ENCODE results near the gene CCDC185. TPM values are rescaled to one million over a fixed set of nuclear protein-coding genes. Genes with fewer than 3 reads are reported as not detected.

The CCDC185 gene
- total RNA-seq, 1 donor from 2014 or later: not detected

DNA sequence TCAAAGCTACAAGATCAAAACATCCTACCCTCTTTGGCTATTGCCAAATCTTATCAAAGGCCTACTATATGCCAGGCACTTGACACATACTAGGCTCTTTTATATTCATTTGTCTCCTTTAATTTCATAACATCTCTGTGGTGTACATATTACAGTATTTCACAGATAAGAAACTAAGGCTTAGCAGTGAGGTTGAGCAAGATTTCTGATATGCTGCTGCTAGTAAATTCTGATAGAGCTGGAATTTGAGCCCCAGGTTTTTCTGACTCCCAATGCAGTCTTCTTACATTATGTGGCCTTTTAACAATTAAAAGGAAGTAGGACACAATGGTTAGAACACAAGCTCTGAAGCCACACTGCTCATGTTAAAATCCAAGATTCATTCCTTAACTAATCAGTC is 16.8 kb downstream of the CCDC185 start:
- intact Hi-C loops (cut with micrococcal nuclease): no loop called here
- Mint-ChIP-seq H3K9me3 (peaks cover 6% of the 10 kb centered on the region), H3K4me3 (no peak overlapping the region), H3K4me1 (no peaks in the 10 kb centered on the region), H3K36me3 (ENCODE audit: low read depth) (no peaks in the 10 kb centered on the region), H3K27me3 (peaks cover 22% of the 10 kb centered on the region), H3K27ac (no peak overlapping the region)
- DNase-seq: no peak

GRCh38 chr1:223411309-223411708 is 18.1 kb downstream of the CCDC185 start:
- Mint-ChIP-seq H3K4me3 (no peak overlapping the region), H3K9me3 (no peaks in the 10 kb centered on the region), H3K4me1 (no peaks in the 10 kb centered on the region), H3K27me3 (peaks cover 18% of the 10 kb centered on the region), H3K27ac (no peak overlapping the region), H3K36me3 (ENCODE audit: low read depth) (no peaks in the 10 kb centered on the region)
- no peak for DNase-seq
- intact Hi-C loops (cut with micrococcal nuclease): no loop called here

- intact Hi-C loops (cut with micrococcal nuclease): no loop called here
- H3K27ac Mint-ChIP-seq: no peak overlapping the region
- DNase-seq: no peak
- no peaks in the 10 kb centered on the region for H3K36me3 Mint-ChIP-seq (ENCODE audit: low read depth)
- H3K27me3 Mint-ChIP-seq: peaks cover 14% of the 10 kb centered on the region
- H3K4me3 Mint-ChIP-seq: no peak overlapping the region
- H3K4me1 Mint-ChIP-seq: no peaks in the 10 kb centered on the region
- no peaks in the 10 kb centered on the region for H3K9me3 Mint-ChIP-seq
Observed at GRCh38 chr1:223411710-223412109, 18.5 kb downstream of the CCDC185 start.

DNA sequence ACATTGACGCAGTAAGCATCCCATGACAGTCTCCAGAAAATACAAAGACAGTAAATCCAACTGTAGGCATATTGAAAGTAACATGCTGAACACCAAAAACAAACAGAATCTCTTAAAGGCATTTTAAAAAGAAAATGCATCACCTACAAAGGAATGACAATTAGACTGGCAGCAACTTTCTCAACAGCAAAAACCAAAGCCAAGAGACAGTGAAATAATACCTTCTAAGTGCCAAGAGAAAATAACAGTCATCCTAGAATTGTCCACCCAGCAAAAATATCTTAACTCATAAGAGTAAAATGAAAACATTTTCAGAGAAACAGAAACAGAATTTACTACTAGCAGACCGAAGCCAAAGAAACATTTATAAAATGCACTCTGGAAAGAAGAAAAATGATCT is 20.0 kb downstream of the CCDC185 start:
- intact Hi-C loops (cut with micrococcal nuclease): no loop called here
- H3K4me1 Mint-ChIP-seq: no peaks in the 10 kb centered on the region

DNA sequence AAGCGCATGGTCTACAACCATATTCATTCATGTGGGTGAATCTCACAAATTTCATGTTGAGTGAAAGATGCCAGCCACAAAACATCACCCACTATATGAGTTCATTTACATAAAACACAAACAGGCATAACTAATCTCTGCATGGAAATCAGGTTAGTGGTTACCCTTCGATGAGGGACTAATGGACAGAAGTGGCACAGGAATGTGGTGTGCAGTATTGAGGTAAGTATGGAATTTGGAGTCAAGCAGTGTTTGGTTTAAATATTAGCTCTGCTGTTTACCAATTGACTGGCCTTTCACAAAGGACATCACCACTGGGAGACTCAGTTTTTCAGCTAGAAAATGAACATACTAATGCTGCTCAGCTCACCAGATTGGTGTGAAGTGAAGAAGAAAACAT is 24.2 kb downstream of the CCDC185 start:
- no peaks in the 10 kb centered on the region for H3K9me3 Mint-ChIP-seq
- no peaks in the 10 kb centered on the region for H3K4me1 Mint-ChIP-seq
- H3K4me3 Mint-ChIP-seq: no peak overlapping the region
- no peak overlapping the region for H3K27ac Mint-ChIP-seq
- H3K36me3 Mint-ChIP-seq (ENCODE audit: low read depth): no peaks in the 10 kb centered on the region
- peaks cover 12% of the 10 kb centered on the region for H3K27me3 Mint-ChIP-seq
- intact Hi-C loops (cut with micrococcal nuclease): no loop called here
- no peak for DNase-seq

More for the DNA sequence above, 20.0 kb downstream of the CCDC185 start:
- DNase-seq: no peak
- Mint-ChIP-seq H3K9me3 (no peaks in the 10 kb centered on the region), H3K36me3 (ENCODE audit: low read depth) (no peaks in the 10 kb centered on the region), H3K27ac (no peak overlapping the region), H3K27me3 (peaks cover 12% of the 10 kb centered on the region), H3K4me3 (no peak overlapping the region)

- no peak for DNase-seq
- H3K4me1 Mint-ChIP-seq: no peaks in the 10 kb centered on the region
- no peaks in the 10 kb centered on the region for H3K36me3 Mint-ChIP-seq (ENCODE audit: low read depth)
- H3K27me3 Mint-ChIP-seq: peaks cover 8% of the 10 kb centered on the region
- intact Hi-C loops (cut with micrococcal nuclease): no loop called here
- H3K4me3 Mint-ChIP-seq: no peak overlapping the region
- no peaks in the 10 kb centered on the region for H3K9me3 Mint-ChIP-seq
- H3K27ac Mint-ChIP-seq: no peak overlapping the region
Observed at GRCh38 chr1:223417903-223418663, 24.9 kb downstream of the CCDC185 start.

GRCh38 chr1:223419115-223419514 is 25.9 kb downstream of the CCDC185 start:
- intact Hi-C loops (cut with micrococcal nuclease): no loop called here
- DNase-seq: no peak
- H3K36me3 Mint-ChIP-seq (ENCODE audit: low read depth): no peaks in the 10 kb centered on the region
- H3K27ac Mint-ChIP-seq: no peak overlapping the region
- H3K27me3 Mint-ChIP-seq: peaks cover 2% of the 10 kb centered on the region
- no peak overlapping the region for H3K4me3 Mint-ChIP-seq
- H3K4me1 Mint-ChIP-seq: no peaks in the 10 kb centered on the region
- H3K9me3 Mint-ChIP-seq: no peaks in the 10 kb centered on the region

DNA sequence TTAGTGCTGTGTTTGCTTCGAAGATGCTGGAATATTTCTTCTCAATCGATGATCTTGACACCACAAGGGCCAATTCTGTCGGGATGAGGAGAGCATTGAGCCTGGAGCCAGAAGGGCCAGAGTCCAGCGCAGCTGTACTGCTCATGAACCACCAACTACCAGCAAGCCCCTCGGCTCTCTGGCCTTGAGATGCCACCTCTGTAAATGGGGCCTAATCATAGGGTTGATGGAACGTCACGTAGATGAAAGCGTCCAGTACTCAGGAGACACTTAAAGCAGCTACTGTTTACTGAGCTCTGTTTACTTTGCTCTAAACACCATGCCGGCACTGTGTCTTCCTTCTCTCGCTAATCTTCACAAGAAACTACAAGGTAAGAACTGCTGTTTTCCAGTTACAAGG is 26.3 kb downstream of the CCDC185 start:
- Mint-ChIP-seq H3K9me3 (no peaks in the 10 kb centered on the region), H3K4me3 (no peak overlapping the region), H3K4me1 (no peaks in the 10 kb centered on the region), H3K36me3 (ENCODE audit: low read depth) (no peaks in the 10 kb centered on the region), H3K27me3 (no peaks in the 10 kb centered on the region), H3K27ac (no peak overlapping the region)
- DNase-seq: no peak
- intact Hi-C loops (cut with micrococcal nuclease): no loop called here

GRCh38 chr1:223421025-223421424 is 27.8 kb downstream of the CCDC185 start:
- H3K4me1 Mint-ChIP-seq: no peaks in the 10 kb centered on the region
- H3K4me3 Mint-ChIP-seq: no peak overlapping the region
- intact Hi-C loops (cut with micrococcal nuclease): no loop called here

DNA sequence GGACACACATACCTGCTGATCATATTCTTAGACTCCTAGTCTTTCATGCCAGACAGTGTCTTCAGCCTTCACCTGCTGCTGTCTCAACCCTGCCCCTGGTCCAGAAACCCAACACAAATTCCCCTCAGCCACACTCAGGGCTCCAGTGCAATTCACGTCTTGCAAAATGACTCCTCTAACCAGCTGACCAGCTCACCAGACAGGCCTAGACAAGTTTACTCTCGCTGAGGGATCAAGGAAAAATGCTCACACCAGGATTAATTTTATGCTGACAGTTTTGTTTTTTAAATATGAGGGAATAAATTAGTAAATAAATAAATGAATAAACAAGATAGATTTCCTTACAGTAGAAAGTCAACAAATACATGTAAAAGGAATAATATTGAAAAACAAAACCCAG is 28.5 kb downstream of the CCDC185 start:
- Mint-ChIP-seq H3K27me3 (peaks cover 4% of the 10 kb centered on the region), H3K4me3 (no peak overlapping the region), H3K27ac (no peak overlapping the region), H3K36me3 (ENCODE audit: low read depth) (no peaks in the 10 kb centered on the region), H3K4me1 (no peaks in the 10 kb centered on the region), H3K9me3 (no peaks in the 10 kb centered on the region)
- intact Hi-C loops (cut with micrococcal nuclease): no loop called here
- DNase-seq: no peak

More at GRCh38 chr1:223421025-223421424, 27.8 kb downstream of the CCDC185 start:
- no peaks in the 10 kb centered on the region for H3K9me3 Mint-ChIP-seq
- no peaks in the 10 kb centered on the region for H3K36me3 Mint-ChIP-seq (ENCODE audit: low read depth)
- peaks cover 4% of the 10 kb centered on the region for H3K27me3 Mint-ChIP-seq
- H3K27ac Mint-ChIP-seq: no peak overlapping the region
- no peak for DNase-seq

GRCh38 chr1:223422911-223423310 is 29.7 kb downstream of the CCDC185 start:
- no peak overlapping the region for H3K27ac Mint-ChIP-seq
- no peak overlapping the region for H3K4me3 Mint-ChIP-seq
- H3K36me3 Mint-ChIP-seq (ENCODE audit: low read depth): no peaks in the 10 kb centered on the region
- no peaks in the 10 kb centered on the region for H3K4me1 Mint-ChIP-seq
- H3K27me3 Mint-ChIP-seq: peaks cover 4% of the 10 kb centered on the region
- no peaks in the 10 kb centered on the region for H3K9me3 Mint-ChIP-seq
- intact Hi-C loops (cut with micrococcal nuclease): no loop called here
- no peak for DNase-seq

- H3K27me3 Mint-ChIP-seq: peaks cover 4% of the 10 kb centered on the region
- no peak overlapping the region for H3K27ac Mint-ChIP-seq
- intact Hi-C loops (cut with micrococcal nuclease): no loop called here
- no peak for DNase-seq
- H3K4me3 Mint-ChIP-seq: no peak overlapping the region
- H3K9me3 Mint-ChIP-seq: no peaks in the 10 kb centered on the region
- no peaks in the 10 kb centered on the region for H3K4me1 Mint-ChIP-seq
- no peaks in the 10 kb centered on the region for H3K36me3 Mint-ChIP-seq (ENCODE audit: low read depth)
Observed at GRCh38 chr1:223423641-223424233, 30.5 kb downstream of the CCDC185 start.

GRCh38 chr1:223425550-223425949 is 32.3 kb downstream of the CCDC185 start:
- intact Hi-C loops (cut with micrococcal nuclease): no loop called here
- Mint-ChIP-seq H3K27me3 (peaks cover 4% of the 10 kb centered on the region), H3K9me3 (no peaks in the 10 kb centered on the region), H3K4me3 (no peak overlapping the region), H3K36me3 (ENCODE audit: low read depth) (no peaks in the 10 kb centered on the region), H3K27ac (no peak overlapping the region), H3K4me1 (no peaks in the 10 kb centered on the region)
- no peak for DNase-seq

GRCh38 chr1:223426936-223427335 is 33.7 kb downstream of the CCDC185 start:
- no peak for DNase-seq
- Mint-ChIP-seq H3K36me3 (ENCODE audit: low read depth) (no peaks in the 10 kb centered on the region), H3K9me3 (no peaks in the 10 kb centered on the region), H3K27ac (no peak overlapping the region), H3K27me3 (peaks cover 4% of the 10 kb centered on the region), H3K4me3 (no peak overlapping the region), H3K4me1 (no peaks in the 10 kb centered on the region)
- intact Hi-C loops (cut with micrococcal nuclease): no loop called here

GRCh38 chr1:223429313-223429731 is 36.1 kb downstream of the CCDC185 start:
- H3K27me3 Mint-ChIP-seq: peaks cover 4% of the 10 kb centered on the region
- H3K4me1 Mint-ChIP-seq: no peaks in the 10 kb centered on the region
- H3K9me3 Mint-ChIP-seq: no peaks in the 10 kb centered on the region
- no peaks in the 10 kb centered on the region for H3K36me3 Mint-ChIP-seq (ENCODE audit: low read depth)
- DNase-seq: no peak
- H3K4me3 Mint-ChIP-seq: no peak overlapping the region
- H3K27ac Mint-ChIP-seq: no peak overlapping the region
- intact Hi-C loops (cut with micrococcal nuclease): no loop called here

All from activated CD4-positive, alpha-beta T cell treated with anti-CD3 and anti-CD28 coated beads, Interleukin-2, amount 10 ng/mL, durations not matched to agents 24 days and 14 days (primary cell).